HUDEP-2 (cell line): ENCODE results near the gene PHF20.
"Not testable (repeated sequence)": the region's sequence is repeated elsewhere in the genome, so short reads cannot be mapped to it uniquely, and the experiment has no call there.

Source experiments
- DNase-seq, 76 experiments: peaks; one replicate each; lab custom pipeline; 2025; ENCODE audit not compliant: unreplicated experiment in 76 of 76; lab: John Stamatoyannopoulos, UW

PHF20 gene

DNA sequence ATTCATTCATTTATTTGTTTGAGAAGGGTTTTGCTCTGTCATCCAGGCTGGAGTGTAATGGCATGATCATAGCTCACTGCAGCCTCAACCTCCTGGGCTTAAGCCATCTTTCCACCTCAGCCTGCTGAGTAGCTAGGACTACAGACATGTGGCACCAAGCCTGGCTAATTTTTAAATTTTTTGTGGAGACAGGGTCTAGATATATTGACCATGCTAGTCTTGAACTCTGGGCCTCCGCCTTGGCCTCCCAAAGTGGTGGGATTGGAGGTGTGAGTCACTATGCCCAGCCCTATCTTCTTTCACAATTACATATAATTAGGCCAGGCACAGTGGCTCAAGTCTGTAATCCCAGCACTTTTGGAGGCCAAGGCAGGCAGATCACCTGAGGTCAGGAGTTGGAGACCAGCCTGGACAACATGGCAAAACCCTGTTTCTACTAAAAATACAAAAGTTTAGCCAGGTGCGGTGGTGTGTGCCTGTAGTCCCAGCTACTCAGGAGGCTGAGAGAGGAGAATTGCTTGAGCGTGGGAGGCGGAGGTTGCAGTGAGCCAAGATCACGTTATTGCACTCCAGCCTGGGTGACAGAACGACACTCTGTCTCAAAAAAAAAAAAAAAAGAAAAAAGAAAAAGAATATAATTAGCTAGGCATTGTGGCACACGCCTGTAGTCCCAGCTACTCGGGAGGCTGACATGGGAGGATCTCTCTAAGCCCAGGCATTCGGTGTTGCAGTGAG lies 110.8 kb downstream of the PHF20 start:
- DNase-seq = not testable (repeated sequence)

DNA sequence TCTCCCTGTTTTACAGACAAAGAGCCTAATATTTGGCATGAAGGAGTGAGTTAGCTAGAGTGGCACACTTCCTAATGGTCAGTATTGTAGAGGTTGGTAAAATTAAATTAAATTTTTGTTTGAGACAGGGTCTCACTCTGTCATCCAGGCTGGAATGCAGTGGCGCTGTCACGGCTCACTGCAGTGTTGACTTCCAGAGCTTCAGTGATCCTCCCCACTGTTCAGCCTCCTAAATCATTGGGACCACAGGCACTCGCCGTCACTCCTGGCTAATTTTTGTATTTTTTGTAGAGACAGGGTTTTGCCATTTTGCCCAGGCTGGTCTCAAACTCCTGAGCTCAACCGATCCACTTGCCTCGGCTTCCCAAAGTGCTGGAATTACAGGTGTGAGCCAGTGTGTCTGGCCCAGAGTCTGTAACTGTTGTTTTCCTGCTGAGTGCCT lies 111.5 kb downstream of the PHF20 start:
- DNase-seq = no peak

DNA sequence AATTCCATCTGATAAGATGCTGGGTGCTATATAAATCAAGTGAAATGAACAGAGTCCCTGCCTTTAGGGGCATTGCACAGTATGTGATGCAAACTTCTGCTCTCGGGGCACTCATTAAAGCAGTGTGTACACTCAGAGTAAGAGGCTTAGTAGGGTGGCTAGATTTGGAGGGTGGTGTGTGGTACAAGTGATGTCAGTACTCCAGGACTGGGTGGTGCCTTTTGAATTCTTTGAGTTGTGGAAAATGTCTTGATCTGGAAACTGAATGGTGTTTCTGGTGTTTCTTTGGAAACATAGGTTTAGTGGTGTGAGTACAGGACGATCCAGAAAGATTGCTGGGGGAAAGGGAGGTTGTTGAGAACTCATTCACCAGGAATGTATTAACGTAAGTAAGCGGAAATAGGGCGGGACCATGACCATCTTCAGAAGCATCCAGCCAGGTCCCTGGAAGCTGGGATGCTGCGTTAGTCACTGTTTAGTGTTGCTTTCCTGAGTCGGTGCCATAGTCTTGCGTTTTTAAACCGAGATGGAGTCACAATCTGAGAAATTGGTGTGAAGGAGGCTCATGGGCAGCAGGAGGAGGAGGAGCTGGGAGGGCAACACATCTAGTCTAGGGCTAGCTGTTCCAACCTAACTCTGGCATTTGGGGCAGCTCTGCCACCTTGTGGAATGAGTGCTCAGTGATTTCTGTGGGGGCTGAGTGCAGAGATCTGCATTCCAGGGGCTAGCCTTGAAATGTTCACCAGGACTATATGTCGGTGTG lies 112.1 kb downstream of the PHF20 start:
- peak in 66 of 76 experiments; percentile 14 to 77 (median 46) for DNase-seq

DNA sequence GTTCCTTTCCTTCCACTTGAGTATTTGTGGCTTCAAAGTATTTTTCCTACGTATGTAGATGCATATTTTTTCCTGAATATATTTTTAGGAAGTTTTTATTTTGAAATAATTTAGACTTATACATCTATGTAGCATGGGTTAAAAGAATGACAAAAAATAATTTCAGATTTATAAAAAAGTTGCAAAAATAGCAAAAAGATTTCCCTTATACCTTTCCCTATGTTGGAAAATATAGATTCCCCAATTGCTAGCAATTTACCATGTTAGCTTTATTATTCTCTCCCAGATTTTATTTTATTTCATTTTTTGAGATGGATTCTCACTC lies 112.7 kb downstream of the PHF20 start:
- no peak for DNase-seq

DNA sequence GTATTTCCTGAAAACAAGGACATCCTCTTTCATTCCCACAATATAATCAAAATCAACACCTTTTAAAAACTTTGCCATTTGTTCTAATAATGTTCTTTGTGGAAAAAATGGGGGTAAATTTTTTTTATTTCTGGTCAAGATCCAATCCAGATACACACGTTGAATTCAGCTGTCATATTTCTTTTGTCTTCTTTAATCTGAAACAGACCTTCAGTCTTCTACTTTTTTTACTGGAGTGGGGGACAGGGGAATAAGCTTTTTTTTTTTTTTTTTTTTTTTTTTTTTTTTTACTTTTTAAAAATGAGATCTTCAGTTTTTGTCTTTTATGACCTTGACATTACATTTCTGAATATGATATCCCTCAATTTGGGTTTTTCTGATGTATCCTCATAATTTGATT lies 113.4 kb downstream of the PHF20 start:
- DNase-seq = no peak

DNA sequence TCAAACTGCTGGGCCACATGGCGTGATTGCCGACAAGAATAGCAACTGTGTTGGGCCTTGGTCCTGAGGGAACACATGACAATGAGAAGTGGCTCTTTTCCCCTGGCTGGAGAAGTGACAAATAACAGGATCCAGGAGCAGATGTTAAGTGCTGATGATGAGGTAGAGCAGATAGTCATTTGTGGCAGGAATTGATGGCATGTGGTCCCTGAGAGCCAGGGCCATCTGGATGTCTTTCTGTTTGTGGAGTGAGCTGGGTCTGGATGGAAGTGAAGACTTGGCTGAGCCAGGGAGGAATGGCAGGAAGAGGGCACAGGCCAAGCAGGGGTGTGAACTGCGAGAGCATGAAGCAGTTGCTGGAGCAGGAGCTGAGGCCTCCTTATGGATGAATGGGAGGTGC lies 114.7 kb downstream of the PHF20 start:
- no peak for DNase-seq

DNA sequence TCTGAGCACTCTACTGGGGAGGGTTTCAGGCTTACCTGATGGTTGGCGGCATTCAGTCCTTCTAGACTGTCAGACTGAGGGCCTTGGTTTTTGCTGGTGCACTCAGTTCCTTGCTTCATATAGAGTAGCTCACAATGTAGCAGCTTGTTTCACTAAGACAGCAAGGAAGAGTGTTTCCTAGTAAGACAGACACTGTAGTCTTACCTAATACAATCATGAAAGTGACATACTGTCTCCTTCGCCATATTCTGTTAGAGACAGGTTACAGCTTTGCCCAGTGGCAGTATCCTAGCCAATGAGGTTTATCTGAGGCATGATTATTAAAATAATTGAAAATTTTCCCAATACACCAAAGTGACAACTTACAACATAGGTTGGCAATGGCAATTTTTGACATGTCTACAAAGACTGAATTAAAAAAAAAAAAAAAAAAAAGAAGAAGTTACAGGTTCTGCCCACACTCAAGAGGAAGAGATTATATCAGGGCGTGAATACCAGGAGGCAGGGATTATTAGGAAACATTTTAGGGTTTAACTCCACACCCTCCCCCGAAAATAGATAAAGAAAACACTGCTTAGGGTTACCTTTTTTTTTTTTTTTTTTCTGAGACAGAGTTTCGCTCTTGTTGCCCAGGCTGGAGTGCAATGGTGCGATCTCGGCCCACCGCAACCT lies 115.7 kb downstream of the PHF20 start:
- DNase-seq = peak in 5 of 76 experiments; percentile 14 to 37 (median 32)

DNA sequence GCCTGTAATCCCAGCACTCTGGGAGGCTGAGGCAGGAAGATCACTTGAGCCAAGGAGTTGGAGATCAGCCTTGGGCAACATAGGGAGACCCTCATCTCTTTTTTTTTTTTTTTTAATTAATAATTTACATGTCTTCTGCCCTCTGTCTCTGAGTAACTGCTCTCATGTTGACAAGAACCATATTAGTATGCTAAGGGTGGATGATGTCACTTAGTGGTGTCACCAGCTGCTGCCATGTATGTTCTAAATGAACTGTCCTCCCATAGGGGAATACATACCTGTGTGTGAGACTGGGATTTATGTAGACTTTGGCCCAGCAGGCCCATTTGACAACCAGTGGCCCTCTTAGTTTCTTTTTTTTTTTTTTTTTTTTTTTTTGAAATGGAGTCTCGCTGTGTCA lies 116.8 kb downstream of the PHF20 start:
- no peak for DNase-seq

DNA sequence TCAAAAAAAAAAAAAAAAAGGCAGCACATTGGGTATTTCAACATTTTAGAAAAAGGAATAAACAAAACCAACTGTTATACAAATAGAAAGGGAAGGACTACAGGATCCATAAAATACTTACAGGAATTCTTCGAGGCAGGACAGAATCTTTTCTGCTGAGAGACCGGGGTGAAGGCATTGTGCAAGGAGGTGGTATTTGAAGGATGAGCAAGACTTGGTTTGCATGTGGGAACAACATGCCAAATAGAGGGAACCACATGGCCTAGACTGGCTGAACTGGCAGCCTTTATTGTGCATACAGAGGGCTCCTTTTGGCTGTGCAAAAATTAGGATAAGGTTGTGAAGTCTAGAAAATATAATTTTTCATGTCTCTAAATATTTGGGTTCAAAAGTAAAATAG lies 119.6 kb downstream of the PHF20 start:
- DNase-seq = no peak

DNA sequence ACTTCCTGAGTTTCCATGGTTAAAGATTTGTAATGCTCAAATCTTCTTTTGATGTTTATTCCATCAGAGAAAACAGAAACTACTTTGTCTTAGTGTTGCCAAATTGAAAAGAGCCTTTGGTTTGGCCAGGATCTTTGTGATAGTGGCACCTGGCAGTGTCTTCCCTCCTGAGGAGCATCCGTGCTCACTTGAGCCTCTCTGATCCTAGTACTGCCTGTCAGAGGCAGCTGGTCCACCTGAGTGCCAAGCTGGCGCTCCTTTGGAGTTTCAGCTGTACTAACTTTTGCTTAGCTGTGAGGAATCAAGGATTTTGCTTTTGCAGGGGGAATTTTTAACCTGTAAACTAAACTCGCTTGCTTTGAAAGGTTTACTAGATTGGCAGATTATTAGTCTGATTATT lies 121.1 kb downstream of the PHF20 start:
- no peak for DNase-seq

DNA sequence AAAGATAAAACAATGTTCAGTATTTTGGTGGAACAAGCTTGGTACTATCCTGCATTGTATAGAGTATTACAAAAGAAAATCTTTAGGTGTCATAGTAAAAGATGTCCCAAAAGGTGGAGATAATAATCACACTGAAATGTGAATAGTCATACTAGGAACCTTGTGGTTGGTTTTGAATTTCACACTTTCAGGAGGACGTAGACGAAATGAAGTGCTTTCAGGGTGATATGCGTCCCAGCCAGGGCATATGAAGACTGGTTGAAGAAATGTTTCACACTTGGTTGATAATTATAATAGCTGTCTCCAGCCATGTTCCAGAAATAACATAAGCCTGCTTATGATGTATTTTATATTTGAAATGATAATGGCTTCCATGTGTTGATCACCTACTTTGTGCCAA lies 122.1 kb downstream of the PHF20 start:
- no peak for DNase-seq

DNA sequence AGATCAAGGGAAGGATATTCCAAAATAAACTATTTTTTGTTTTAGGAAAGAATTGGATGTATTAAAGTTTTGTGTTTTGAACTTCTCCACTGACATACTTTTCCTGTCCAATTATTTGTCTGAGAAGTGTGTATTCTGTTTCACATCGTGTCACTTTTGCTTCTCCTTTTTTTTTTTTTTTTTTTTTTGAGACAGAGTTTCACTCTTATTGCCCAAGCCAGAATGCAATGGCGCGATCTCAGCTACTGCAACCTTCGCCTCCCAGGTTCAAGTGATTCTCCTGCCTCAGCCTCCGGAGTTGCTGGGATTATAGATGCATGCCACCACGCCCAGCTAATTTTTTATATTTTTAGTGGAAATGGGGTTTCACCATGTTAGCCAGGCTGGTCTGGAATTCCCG lies 123.7 kb downstream of the PHF20 start:
- DNase-seq = not testable (repeated sequence)

DNA sequence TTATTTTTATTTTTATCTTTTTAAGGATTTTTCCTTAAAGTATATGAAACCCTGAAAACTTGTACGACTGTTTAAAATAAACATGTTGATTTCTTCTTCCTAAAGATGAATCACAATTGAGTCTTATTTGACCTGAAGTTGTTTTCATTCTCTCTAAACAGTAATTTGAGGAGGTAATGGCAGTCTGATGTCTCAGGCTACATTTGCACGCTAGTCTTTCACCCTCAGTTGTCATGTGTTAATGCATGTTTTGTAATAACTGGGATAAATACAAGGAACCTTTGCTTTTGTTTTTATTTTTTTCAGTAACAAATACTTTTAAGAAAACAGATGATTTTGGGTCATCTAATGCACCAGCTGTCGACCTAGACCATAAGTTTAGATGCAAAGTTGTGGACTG lies 127.2 kb downstream of the PHF20 start:
- DNase-seq = no peak

DNA sequence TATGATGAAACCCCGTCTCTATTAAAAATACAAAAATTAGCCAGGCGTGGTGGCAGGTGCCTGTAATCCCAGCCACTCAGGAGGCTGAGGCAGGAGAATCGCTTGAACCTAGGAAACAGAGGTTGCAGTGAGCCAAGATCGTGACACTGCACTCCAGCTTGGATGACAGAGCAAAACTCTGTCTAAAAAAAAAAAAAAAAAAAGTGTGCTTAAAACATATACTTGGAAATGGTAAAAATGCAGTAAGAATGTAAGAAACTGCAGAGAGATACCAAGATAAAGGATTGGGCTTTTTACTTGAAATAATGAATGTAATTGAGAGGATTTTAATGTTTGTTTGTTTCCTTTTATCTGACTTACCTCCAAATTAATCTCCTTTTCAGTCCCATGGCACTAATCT lies 129.4 kb downstream of the PHF20 start:
- not testable (repeated sequence) for DNase-seq

DNA sequence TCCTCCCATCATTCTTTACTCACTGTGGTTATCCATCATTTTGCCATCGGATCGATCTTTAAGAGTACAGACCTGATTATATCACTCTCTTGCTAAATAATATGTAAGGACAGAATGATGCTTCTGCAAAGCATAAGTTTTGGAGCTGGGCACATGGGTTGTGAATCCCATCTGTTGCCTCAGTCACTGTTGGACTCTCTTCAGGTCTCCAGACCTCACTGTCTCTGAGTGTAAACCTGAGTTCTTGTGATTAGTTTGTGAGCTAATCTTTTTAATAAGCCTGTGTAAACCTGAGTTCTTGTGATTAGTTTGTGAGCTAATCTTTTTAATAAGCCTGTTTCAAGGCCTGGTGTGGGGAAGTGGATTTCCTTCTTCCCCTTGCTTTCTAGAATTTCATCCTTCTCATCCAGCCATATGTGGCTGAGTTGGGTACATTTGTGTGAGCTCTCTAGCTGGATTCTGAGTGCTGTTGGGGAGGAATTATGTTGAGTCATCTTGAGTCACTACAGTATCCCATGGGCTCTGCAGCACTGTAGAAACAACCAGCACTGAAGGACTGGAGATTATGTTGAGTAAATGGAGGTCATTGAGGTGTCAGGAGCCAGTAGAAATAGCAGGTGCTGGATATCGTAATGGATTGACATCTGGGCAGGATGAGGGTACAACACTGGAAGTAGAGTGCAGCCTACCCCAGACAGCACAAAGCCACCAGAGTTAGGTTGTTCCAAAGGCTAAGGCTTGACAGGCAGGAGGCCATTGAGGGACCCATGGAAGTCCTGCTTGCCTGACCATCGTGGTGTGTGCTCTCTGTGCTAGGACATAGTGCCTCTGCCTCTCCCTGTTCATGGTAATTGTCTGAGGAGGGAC lies 130.1 kb downstream of the PHF20 start:
- peak in 14 of 76 experiments; percentile 4 to 36 (median 18) for DNase-seq

DNA sequence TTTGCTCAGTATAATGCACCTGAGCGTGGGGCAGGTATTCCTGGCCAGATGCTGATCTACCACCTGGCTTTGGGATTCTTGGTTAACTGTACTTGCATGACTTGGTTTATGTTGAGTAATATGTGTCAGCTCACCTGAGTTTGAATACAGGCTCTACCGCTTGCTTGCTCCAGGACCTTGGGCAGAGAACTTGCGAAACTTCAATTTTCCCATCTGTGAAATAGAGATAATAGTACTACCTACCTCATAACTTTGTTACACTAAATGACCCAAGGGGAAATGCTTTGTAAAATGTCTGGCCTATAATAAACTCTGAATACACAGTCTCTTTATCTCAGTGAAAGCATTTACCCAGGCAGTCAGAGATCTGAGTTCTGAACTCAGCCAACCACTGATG lies 130.7 kb downstream of the PHF20 start:
- peak in 7 of 76 experiments; percentile 4 to 38 (median 11) for DNase-seq

DNA sequence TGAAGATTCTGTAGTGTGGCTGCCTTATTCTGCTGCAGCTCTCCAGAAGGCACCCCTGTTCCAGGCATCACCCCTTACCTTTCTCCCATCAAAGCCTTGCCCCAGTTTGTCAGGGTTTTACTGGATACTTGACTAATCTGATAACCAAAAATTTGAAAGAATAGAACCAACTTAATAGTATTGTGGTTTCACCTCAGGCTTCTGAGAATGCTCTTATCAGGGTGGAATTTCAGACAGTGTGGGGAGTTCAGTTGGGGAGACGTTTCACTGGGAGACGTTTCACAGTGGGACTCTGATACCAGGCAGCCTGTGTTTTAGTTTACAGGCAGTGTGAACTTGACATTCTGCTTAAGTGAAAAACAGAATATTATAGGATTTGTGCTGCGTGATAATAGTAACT lies 132.0 kb downstream of the PHF20 start:
- peak in 14 of 76 experiments; percentile 5 to 58 (median 29) for DNase-seq

DNA sequence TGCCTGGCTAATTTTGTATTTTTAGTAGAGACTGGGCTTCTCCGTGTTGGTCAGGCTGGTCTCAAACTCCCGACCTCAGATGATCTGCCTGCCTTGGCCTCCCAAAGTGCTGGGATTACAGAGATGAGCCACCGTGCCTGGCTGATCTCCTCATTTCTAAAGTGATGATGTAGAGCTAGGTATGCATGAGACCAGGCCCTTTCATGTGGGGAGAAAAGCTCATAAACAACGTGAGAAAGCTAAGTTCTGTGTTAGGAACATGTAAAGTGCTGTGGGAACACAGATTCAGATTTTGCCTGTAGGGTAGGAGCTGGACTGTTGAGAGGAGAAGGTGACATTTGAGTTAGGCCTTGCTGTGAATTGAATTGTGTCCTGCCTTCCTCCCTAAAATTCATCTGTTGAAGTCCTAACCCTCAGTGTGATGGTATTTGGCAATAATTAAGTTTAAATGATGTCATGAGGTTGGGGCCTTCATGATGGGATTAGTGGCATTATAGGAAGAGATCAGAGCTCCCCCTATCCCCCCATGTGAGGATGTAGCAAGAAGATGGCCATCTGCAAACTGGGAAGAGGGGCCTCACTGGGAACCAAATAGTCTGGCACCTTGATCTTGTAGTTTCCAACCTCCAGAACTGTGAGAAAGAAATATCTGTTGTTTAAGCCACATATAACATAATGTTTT lies 133.3 kb downstream of the PHF20 start:
- DNase-seq = no peak

DNA sequence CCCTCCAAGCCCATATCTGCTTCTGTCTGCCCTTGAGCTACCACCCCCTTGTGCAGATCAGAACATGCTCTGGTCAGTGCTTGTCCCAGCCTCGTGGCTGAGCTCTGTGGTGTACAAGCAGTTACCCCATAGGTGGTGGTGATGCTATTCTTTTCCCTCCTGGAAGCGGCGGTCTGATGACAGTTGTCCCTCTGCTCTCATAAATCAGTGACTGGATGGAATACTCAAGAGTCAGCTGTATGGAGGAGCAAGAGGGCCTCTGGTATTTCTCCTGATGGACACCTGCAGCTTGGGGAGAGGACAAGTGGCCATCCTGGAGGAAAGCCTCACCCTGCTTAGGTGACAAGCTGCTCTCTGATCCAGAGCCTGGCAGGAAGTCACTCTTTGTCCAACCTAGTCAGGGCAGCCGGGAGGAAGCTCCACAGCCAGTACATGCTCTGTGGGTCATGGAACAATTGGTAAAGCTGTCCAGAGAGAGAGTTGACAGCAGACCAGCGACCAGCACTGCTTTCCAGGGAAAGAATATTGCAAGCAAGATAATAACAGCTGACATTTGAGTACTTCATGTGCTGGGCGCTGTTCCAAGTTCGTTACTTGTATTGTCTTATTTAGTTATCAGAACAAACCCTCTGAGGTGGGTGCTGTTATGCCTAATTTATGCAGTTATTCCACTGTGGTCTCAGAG lies 135.3 kb downstream of the PHF20 start:
- peak in 74 of 76 experiments; percentile 25 to 94 (median 72) for DNase-seq

DNA sequence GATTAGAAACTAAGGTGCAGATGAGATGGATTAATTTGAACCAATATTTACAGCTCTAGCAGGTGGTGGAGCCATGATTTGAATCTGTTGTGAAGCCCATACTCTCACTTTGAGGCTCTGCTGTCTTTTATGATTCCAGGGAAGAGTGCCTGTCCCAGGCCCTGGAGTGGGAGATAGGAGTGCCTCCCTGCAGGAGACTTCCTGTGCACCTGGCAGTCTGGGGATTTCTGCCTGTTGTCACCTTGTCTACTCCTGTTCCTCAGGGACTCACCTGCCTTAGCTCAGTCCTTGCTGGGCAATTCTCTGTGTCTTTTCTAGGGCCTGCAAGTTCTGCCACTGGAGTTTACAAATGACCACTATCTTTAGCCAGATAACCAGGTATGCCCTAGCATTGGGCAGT lies 136.2 kb downstream of the PHF20 start:
- DNase-seq = no peak
